ENCODE data around the gene SLC29A4. TPM values are rescaled to one million over a fixed set of nuclear protein-coding genes. Genes with fewer than 3 reads are reported as not detected.

Gene SLC29A4
- total and polyA plus RNA-seq, 2 donors (not counting 3 experiments of a cell fraction or from before 2014, with no cell fraction given): 5.2 to 7.7 TPM

DNA sequence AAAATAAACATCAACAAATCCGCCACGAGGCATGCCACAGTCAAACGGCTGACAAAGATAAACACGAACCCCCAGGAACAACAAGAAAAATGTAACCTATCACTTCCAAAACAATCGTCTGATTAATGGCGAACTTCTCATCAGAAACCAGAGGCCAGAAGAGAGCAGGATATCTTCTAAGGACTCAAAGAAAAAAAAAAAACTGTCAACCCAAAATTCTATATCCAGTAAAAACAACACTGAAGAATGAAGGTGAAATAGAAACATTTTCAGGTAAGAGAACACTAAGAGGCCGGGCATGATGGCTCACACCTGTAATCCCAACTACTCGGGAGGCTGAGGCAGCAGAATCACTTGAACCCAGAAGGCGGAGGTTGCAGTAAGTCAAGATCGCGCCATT is 54.3 kb downstream of the SLC29A4 start:
- Histone ChIP-seq H3K4me3 (replicated peaks in 1 of 3; ENCODE audit: insufficient read depth in 1 of 3, low read depth in 1 of 3, low read length in 3 of 3) (no peak overlapping the region), H3K27me3 (ENCODE audit: control insufficient read depth in 2 of 2, insufficient read depth in 2 of 2, low read length in 2 of 2) (no peaks in the 10 kb centered on the region), H3K27ac (ENCODE audit: insufficient read depth, low read depth, low read length) (no peak overlapping the region), H2AFZ (ENCODE audit: low read depth, low read length) (no peak overlapping the region), H3K4me2 (ENCODE audit: insufficient read depth, low read length) (no peak overlapping the region), H3K36me3 (ENCODE audit: control insufficient read depth in 2 of 2, extremely low read depth in 1 of 2, insufficient read depth in 2 of 2, low read length in 2 of 2) (peaks cover 0 to 23% of the 10 kb centered on the region in 2 experiments), H4K20me1 (replicated peaks; ENCODE audit: control insufficient read depth, extremely low read depth, insufficient read depth, low read length) (no peaks in the 10 kb centered on the region), H3K79me2 (ENCODE audit: control insufficient read depth, insufficient read depth, low read length) (no peaks in the 10 kb centered on the region), H3K4me1 (ENCODE audit: control insufficient read depth, extremely low read depth, insufficient read depth, low read length) (no peaks in the 10 kb centered on the region), H3K9me1 (replicated peaks; ENCODE audit: control insufficient read depth, extremely low read depth, insufficient read depth, low read length) (no peaks in the 10 kb centered on the region), H3K9ac (replicated peaks; ENCODE audit: extremely low read depth, insufficient read depth, low read length) (no peak overlapping the region), H3K9me3 (replicated peaks; ENCODE audit: control insufficient read depth, insufficient read depth, low read length) (no peaks in the 10 kb centered on the region)
- CTCF ChIA-PET: interaction anchor here (0.8 kb wide), 1 partner anchor 96 kb away, joined by 3 read pairs; no protein-coding TSS in a partner anchor
- no TSS peak for BruUV-seq (replicated peaks)
- TF ChIP-seq MYC (IDR thresholded peaks at IDR 0.05; ENCODE audit: low read depth, low read length): no peak
- no peak for TF ChIP-seq GATA2 (IDR thresholded peaks at IDR 0.05; ENCODE audit: insufficient read depth, insufficient read length, low read depth, low read length)
- TF ChIP-seq EZH2 (IDR thresholded peaks at IDR 0.05; ENCODE audit: borderline replicate concordance, low read depth, low read length, severe bottlenecking): no peak
- TF ChIP-seq POLR2A (IDR thresholded peaks at IDR 0.05; ENCODE audit: low read depth, low read length): no peak
- TF ChIP-seq, protein P1, sequence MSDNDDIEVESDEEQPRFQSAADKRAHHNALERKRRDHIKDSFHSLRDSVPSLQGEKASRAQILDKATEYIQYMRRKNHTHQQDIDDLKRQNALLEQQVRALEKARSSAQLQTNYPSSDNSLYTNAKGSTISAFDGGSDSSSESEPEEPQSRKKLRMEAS (IDR thresholded peaks at IDR 0.05; ENCODE audit: insufficient read depth, insufficient read length): no peak
- TF ChIP-seq, protein P2, sequence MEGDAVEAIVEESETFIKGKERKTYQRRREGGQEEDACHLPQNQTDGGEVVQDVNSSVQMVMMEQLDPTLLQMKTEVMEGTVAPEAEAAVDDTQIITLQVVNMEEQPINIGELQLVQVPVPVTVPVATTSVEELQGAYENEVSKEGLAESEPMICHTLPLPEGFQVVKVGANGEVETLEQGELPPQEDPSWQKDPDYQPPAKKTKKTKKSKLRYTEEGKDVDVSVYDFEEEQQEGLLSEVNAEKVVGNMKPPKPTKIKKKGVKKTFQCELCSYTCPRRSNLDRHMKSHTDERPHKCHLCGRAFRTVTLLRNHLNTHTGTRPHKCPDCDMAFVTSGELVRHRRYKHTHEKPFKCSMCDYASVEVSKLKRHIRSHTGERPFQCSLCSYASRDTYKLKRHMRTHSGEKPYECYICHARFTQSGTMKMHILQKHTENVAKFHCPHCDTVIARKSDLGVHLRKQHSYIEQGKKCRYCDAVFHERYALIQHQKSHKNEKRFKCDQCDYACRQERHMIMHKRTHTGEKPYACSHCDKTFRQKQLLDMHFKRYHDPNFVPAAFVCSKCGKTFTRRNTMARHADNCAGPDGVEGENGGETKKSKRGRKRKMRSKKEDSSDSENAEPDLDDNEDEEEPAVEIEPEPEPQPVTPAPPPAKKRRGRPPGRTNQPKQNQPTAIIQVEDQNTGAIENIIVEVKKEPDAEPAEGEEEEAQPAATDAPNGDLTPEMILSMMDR (IDR thresholded peaks at IDR 0.05; ENCODE audit: extremely low read depth in 1 of 2, insufficient read depth in 1 of 2, low read depth in 1 of 2, low read length in 2 of 2): no peak
- TF ChIP-seq JUN (IDR thresholded peaks at IDR 0.05; ENCODE audit: borderline replicate concordance, insufficient read depth, insufficient read length, low read depth): no peak
- TF ChIP-seq POLR2AphosphoS5 (IDR thresholded peaks at IDR 0.05; ENCODE audit: insufficient read depth, low read depth, low read length): no peak
- TF ChIP-seq FOS (IDR thresholded peaks at IDR 0.05; ENCODE audit: borderline replicate concordance, insufficient read depth, low read length): no peak
- intact Hi-C loops (cut with micrococcal nuclease) (no loop called here), dilution Hi-C loops (cut with MboI; ENCODE audit: extremely low pct_ligation_motif_present, low sequenced_read_pairs) (no loop called here)
- DNase-seq (ENCODE audit: low read depth, low spot score) (no peak), FAIRE-seq (no peak)
- POLR2A ChIA-PET: no interaction called here

Data from endothelial cell of umbilical vein (primary cell).